ENCODE results near the gene ELL2. TPM values are rescaled to one million over a fixed set of nuclear protein-coding genes. Genes with fewer than 3 reads are reported as not detected.

ELL2 gene
- total RNA-seq, 1 experiment from 2014 or later: 27.5 TPM

DNA sequence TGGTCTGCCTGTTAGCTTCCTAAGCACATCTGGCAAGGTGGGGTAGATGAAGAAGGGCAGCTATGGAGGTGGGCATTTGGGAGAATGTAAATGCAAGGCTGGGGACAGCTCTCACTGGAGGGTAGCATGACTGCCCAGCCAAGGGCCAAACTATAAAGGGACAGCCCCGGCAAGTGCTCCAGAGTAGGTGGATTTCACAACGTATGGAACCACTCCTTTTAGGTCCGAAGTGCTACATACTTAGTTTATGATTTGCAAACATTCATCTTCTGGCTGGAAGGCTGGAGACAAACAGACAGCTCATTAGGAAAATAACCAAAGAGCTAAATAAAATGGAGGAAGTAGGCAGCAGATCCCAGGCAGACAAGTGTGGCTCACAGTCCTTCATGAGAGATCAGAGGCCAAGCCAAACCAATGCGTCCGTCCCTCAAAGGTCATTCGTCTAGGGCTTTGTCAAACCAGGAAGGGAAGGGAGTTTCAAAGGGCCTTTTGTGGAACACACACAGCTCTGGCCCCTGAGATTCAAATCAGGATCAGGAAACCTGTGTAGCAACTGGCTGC, 96.6 kb downstream of the ELL2 start:
- Histone ChIP-seq H3K4me1 (ENCODE audit: insufficient read depth, low read length) (peaks cover 4% of the 10 kb centered on the region; the same call in 1 of the 2 replicates), H3K79me2 (ENCODE audit: insufficient read depth, low read length) (no peaks in the 10 kb centered on the region), H3K56ac (ENCODE audit: insufficient read length, low read depth, low read length) (no peak overlapping the region), H3K79me1 (ENCODE audit: insufficient read depth, low read depth, low read length, poor library complexity, severe bottlenecking) (no peaks in the 10 kb centered on the region), H3K27ac (ENCODE audit: insufficient read length, low read depth, low read length) (no peak overlapping the region), H4K5ac (ENCODE audit: insufficient read length, low read depth, low read length) (no peak overlapping the region), H2BK20ac (ENCODE audit: low read depth, low read length, poor library complexity, severe bottlenecking) (no peak overlapping the region), H3K23ac (ENCODE audit: insufficient read length, low read depth, low read length) (no peak overlapping the region), H4K8ac (replicated peaks; ENCODE audit: insufficient read length, low read depth, low read length) (no peak overlapping the region), H3K18ac (ENCODE audit: insufficient read length, low read depth, low read length) (no peak overlapping the region), H3K4ac (ENCODE audit: low read depth, low read length) (no peak overlapping the region), H3K9ac (ENCODE audit: extremely low read depth, insufficient read length, low read length) (no peak overlapping the region), H3T11ph (ENCODE audit: low read length) (no peak overlapping the region), H4K91ac (ENCODE audit: insufficient read length, low read depth, low read length) (no peak overlapping the region), H2BK15ac (ENCODE audit: low read depth, low read length) (no peak overlapping the region), H4K20me1 (ENCODE audit: control insufficient read depth, insufficient read depth, insufficient read length) (no peaks in the 10 kb centered on the region), H2BK120ac (ENCODE audit: low read depth, low read length, poor library complexity, severe bottlenecking) (no peak overlapping the region), H3K23me2 (ENCODE audit: insufficient read length, low read depth, low read length, poor library complexity, severe bottlenecking) (no peaks in the 10 kb centered on the region), H3K9me3 (ENCODE audit: control insufficient read depth, low read depth, low read length) (no peaks in the 10 kb centered on the region), H2AFZ (ENCODE audit: low read length) (no peak overlapping the region), H2BK5ac (ENCODE audit: insufficient read length, low read length) (no peak overlapping the region), H2AK5ac (ENCODE audit: insufficient read length, low read length) (no peak overlapping the region), H3K14ac (ENCODE audit: insufficient read depth, low read length) (no peak overlapping the region), H3K4me2 (ENCODE audit: insufficient read depth, insufficient read length, low read length) (no peak overlapping the region), H3K27me3 (ENCODE audit: insufficient read depth, low read length) (no peaks in the 10 kb centered on the region), H2BK12ac (ENCODE audit: insufficient read length, low read depth, low read length) (no peak overlapping the region)
- no CpG with 5 or more reads among the region's 6 CpGs for WGBS (ENCODE audit: extremely low coverage, insufficient read length, low lambda C conversion rate)
- Mint-ChIP-seq H3K9me3 (no peaks in the 10 kb centered on the region; a peak in 1 of 5 replicates), H3K4me3 (no peak overlapping the region), H3K27ac (peak overlapping the region in 1 of 3 experiments; percentile 69; a peak in 1 of 7 replicates), H3K4me1 (peaks cover 10 to 13% of the 10 kb centered on the region in 2 experiments), H3K36me3 (ENCODE audit: insufficient read depth in 1 of 3, low read depth in 3 of 3) (peaks cover 0 to 4% (median 0%) of the 10 kb centered on the region in 3 experiments; a peak in 1 of 7 replicates), H3K27me3 (ENCODE audit: low read depth) (no peaks in the 10 kb centered on the region; the same call in 1 of the 2 replicates)
- TF ChIP-seq, protein P1, sequence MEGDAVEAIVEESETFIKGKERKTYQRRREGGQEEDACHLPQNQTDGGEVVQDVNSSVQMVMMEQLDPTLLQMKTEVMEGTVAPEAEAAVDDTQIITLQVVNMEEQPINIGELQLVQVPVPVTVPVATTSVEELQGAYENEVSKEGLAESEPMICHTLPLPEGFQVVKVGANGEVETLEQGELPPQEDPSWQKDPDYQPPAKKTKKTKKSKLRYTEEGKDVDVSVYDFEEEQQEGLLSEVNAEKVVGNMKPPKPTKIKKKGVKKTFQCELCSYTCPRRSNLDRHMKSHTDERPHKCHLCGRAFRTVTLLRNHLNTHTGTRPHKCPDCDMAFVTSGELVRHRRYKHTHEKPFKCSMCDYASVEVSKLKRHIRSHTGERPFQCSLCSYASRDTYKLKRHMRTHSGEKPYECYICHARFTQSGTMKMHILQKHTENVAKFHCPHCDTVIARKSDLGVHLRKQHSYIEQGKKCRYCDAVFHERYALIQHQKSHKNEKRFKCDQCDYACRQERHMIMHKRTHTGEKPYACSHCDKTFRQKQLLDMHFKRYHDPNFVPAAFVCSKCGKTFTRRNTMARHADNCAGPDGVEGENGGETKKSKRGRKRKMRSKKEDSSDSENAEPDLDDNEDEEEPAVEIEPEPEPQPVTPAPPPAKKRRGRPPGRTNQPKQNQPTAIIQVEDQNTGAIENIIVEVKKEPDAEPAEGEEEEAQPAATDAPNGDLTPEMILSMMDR (conservative IDR thresholded peaks at IDR 0.05): no peak
- DNase-seq: no peak
